ENCODE results near the gene TMEM161A. TPM values are rescaled to one million over a fixed set of nuclear protein-coding genes. Genes with fewer than 3 reads are reported as not detected.

The TMEM161A gene
- total and polyA plus RNA-seq, 2 of the 13 experiments (the other 11 are each of a cell fraction or from before 2014, with no cell fraction given), result 25.9 to 31.4 TPM

DNA sequence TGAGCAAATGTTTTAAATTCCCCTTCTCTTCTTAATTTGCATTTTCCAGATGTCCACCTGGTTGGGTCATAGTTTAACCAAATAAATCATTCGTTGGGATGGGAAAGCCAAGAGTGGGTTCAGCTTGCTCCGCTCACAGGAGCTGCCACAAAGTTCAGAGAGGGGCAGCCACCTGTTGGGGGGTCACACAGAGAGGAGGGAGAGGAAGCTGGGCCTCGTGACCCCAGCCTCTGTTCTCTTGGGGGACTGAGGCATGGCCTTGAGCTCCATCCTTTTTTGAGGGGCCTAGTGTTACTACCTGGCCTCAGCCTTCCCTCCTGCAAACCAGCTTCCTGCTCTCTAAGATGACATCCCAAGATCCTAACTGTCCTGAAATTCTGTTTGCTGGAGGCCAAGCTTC is 29.3 kb upstream of the TMEM161A start:
- intact Hi-C loops (cut with micrococcal nuclease; ENCODE audit: unreplicated experiment), result no loop called here
- Histone ChIP-seq H2AFZ (ENCODE audit: low read length) (no peak overlapping the region), H3K4me3 (replicated peaks in 1 of 3; ENCODE audit: insufficient read depth in 1 of 3, low read depth in 2 of 3, low read length in 3 of 3) (no peak overlapping the region), H3K4me1 (ENCODE audit: insufficient read depth, low read length) (peaks cover 40% of the 10 kb centered on the region), H3K27me3 (ENCODE audit: control insufficient read depth in 1 of 2, insufficient read depth in 2 of 2, low read length in 2 of 2) (no peaks in the 10 kb centered on the region), H3K79me2 (ENCODE audit: insufficient read depth, low read length) (no peaks in the 10 kb centered on the region), H3K36me3 (replicated peaks in 1 of 2; ENCODE audit: control insufficient read depth in 1 of 2, insufficient read depth in 2 of 2, low read length in 2 of 2) (no peaks in the 10 kb centered on the region), H3K9ac (ENCODE audit: insufficient read depth, low read depth, low read length) (no peak overlapping the region), H3K4me2 (ENCODE audit: low read depth, low read length) (no peak overlapping the region), H3K9me3 (ENCODE audit: low read length) (no peaks in the 10 kb centered on the region), H3K27ac (ENCODE audit: extremely low read length, insufficient read depth, low read length) (no peak overlapping the region), H4K20me1 (ENCODE audit: insufficient read depth, low read length) (no peaks in the 10 kb centered on the region)
- no peak for DNase-seq (ENCODE audit: low spot score)
- ATAC-seq, result no peak
- BruUV-seq (replicated peaks), result no TSS peak
- POLR2A ChIA-PET, result interaction anchor here (1.3 kb wide), 1 partner anchor 25 kb away, joined by 3 read pairs; no protein-coding TSS in a partner anchor
- TF ChIP-seq ZNF839 (CRISPR knock-in tag; IDR thresholded peaks at IDR 0.05; ENCODE audit: borderline replicate concordance), result no peak
- TF ChIP-seq ZSCAN29 (CRISPR knock-in tag; conservative IDR thresholded peaks at IDR 0.05), result no peak
- TF ChIP-seq LCORL (IDR thresholded peaks at IDR 0.05), result no peak
- no peak for TF ChIP-seq LCORL (CRISPR knock-in tag; IDR thresholded peaks at IDR 0.05)
- TF ChIP-seq BORCS8-MEF2B (CRISPR knock-in tag; IDR thresholded peaks at IDR 0.05), result no peak
- TF ChIP-seq CHD4 (IDR thresholded peaks at IDR 0.05; ENCODE audit: borderline replicate concordance, low read length), result no peak
- TF ChIP-seq FOXA3 (CRISPR knock-in tag; IDR thresholded peaks at IDR 0.05), result no peak
- no peak for TF ChIP-seq NFATC3 (CRISPR knock-in tag; IDR thresholded peaks at IDR 0.05)
- TF ChIP-seq ZNF768 (CRISPR knock-in tag; IDR thresholded peaks at IDR 0.05), result peak; percentile 68; the same call in 1 of the 2 replicates
- 89% methylated on average over 2 of the region's 3 CpGs for WGBS (ENCODE audit: low lambda C conversion rate)
- CTCF ChIA-PET (ENCODE audit: low intra/inter-chr PET ratio, low total read pairs), result no interaction called here
- in situ Hi-C loops (cut with HindIII; ENCODE audit: extremely low pct_ligation_motif_present, low pct_unique_long_range_greater_than_20kb), result no loop called here
- FAIRE-seq, result no peak

DNA sequence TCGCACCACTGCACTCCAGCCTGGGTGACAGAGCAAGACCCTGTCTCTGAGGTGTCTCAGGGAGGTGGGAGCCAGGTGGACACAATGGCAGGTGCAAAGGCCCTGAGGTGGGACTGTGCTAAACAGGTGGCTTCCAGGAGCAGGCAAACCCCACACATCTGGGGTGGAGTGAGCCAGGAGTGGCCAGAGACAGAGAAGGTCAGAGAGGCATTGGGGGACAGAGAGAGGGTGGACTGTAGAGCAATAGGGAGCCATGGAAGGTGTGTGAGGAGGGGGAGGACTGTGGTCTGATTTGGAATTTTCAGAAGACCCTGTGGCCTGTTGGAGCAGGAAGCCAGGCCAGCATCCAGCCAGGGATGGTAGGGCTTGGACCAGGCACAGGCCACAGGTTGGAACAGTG is 27.1 kb upstream of the TMEM161A start:
- POLR2A ChIA-PET, result no interaction called here
- BruUV-seq (replicated peaks), result no TSS peak
- TF ChIP-seq, protein P1, sequence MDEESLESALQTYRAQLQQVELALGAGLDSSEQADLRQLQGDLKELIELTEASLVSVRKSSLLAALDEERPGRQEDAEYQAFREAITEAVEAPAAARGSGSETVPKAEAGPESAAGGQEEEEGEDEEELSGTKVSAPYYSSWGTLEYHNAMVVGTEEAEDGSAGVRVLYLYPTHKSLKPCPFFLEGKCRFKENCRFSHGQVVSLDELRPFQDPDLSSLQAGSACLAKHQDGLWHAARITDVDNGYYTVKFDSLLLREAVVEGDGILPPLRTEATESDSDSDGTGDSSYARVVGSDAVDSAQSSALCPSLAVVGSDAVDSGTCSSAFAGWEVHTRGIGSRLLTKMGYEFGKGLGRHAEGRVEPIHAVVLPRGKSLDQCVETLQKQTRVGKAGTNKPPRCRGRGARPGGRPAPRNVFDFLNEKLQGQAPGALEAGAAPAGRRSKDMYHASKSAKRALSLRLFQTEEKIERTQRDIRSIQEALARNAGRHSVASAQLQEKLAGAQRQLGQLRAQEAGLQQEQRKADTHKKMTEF (CRISPR knock-in tag; IDR thresholded peaks at IDR 0.05), result no peak
- no peak for TF ChIP-seq ZFP90 (CRISPR knock-in tag; IDR thresholded peaks at IDR 0.05; ENCODE audit: borderline replicate concordance)
- no peak for TF ChIP-seq ATF6 (CRISPR knock-in tag; conservative IDR thresholded peaks at IDR 0.05)
- TF ChIP-seq, protein P2, sequence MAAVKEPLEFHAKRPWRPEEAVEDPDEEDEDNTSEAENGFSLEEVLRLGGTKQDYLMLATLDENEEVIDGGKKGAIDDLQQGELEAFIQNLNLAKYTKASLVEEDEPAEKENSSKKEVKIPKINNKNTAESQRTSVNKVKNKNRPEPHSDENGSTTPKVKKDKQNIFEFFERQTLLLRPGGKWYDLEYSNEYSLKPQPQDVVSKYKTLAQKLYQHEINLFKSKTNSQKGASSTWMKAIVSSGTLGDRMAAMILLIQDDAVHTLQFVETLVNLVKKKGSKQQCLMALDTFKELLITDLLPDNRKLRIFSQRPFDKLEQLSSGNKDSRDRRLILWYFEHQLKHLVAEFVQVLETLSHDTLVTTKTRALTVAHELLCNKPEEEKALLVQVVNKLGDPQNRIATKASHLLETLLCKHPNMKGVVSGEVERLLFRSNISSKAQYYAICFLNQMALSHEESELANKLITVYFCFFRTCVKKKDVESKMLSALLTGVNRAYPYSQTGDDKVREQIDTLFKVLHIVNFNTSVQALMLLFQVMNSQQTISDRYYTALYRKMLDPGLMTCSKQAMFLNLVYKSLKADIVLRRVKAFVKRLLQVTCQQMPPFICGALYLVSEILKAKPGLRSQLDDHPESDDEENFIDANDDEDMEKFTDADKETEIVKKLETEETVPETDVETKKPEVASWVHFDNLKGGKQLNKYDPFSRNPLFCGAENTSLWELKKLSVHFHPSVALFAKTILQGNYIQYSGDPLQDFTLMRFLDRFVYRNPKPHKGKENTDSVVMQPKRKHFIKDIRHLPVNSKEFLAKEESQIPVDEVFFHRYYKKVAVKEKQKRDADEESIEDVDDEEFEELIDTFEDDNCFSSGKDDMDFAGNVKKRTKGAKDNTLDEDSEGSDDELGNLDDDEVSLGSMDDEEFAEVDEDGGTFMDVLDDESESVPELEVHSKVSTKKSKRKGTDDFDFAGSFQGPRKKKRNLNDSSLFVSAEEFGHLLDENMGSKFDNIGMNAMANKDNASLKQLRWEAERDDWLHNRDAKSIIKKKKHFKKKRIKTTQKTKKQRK (IDR thresholded peaks at IDR 0.05; ENCODE audit: low read length), result no peak
- 0 out of 2 replicates have a peak, but pooled peaks have one; percentile 49 for TF ChIP-seq ZMYM3 (CRISPR knock-in tag; IDR thresholded peaks at IDR 0.05)

More for the DNA sequence above, 27.1 kb upstream of the TMEM161A start:
- in situ Hi-C loops (cut with HindIII; ENCODE audit: extremely low pct_ligation_motif_present, low pct_unique_long_range_greater_than_20kb) (no loop called here), intact Hi-C loops (cut with micrococcal nuclease; ENCODE audit: unreplicated experiment) (no loop called here)
- WGBS (ENCODE audit: low lambda C conversion rate), result 91% methylated on average over 1 of the region's 1 CpG
- H2AFZ ChIP-seq (ENCODE audit: low read length), result no peak overlapping the region
- H4K20me1 ChIP-seq (ENCODE audit: insufficient read depth, low read length), result no peaks in the 10 kb centered on the region
- H3K36me3 ChIP-seq (replicated peaks in 1 of 2; ENCODE audit: control insufficient read depth in 1 of 2, insufficient read depth in 2 of 2, low read length in 2 of 2), result no peaks in the 10 kb centered on the region
- FAIRE-seq (no peak), DNase-seq (ENCODE audit: low spot score) (no peak), ATAC-seq (no peak)
- no peak overlapping the region for H3K27ac ChIP-seq (ENCODE audit: extremely low read length, insufficient read depth, low read length)
- no peak overlapping the region for H3K4me2 ChIP-seq (ENCODE audit: low read depth, low read length)
- peaks cover 18% of the 10 kb centered on the region for H3K4me1 ChIP-seq (ENCODE audit: insufficient read depth, low read length)
- CTCF ChIA-PET (ENCODE audit: low intra/inter-chr PET ratio, low total read pairs), result no interaction called here
- no peaks in the 10 kb centered on the region for H3K79me2 ChIP-seq (ENCODE audit: insufficient read depth, low read length)
- H3K4me3 ChIP-seq (replicated peaks in 1 of 3; ENCODE audit: insufficient read depth in 1 of 3, low read depth in 2 of 3, low read length in 3 of 3), result no peak overlapping the region
- no peak overlapping the region for H3K9ac ChIP-seq (ENCODE audit: insufficient read depth, low read depth, low read length)
- H3K27me3 ChIP-seq (ENCODE audit: control insufficient read depth in 1 of 2, insufficient read depth in 2 of 2, low read length in 2 of 2), result no peaks in the 10 kb centered on the region
- H3K9me3 ChIP-seq (ENCODE audit: low read length), result no peaks in the 10 kb centered on the region
